ENCODE data around the gene SURF2.

Gene SURF2

GRCh38 chr9:133370685-133371084, 14.3 kb downstream of the SURF2 start:
- TF ChIP-seq RAD21 (IDR thresholded peaks at IDR 0.05; ENCODE audit: low read depth) (no peak), USF1 (IDR thresholded peaks at IDR 0.05) (no peak), MAX (IDR thresholded peaks at IDR 0.05) (no peak), TEAD4 (IDR thresholded peaks at IDR 0.05) (no peak), TAF1 (IDR thresholded peaks at IDR 0.05; ENCODE audit: low read depth) (no peak), CEBPB (IDR thresholded peaks at IDR 0.05) (no peak), REST (IDR thresholded peaks at IDR 0.05; ENCODE audit: low read depth) (no peak), NFIC (IDR thresholded peaks at IDR 0.05) (no peak), CREB1 (IDR thresholded peaks at IDR 0.05; ENCODE audit: low read depth) (no peak), TCF12 (IDR thresholded peaks at IDR 0.05; ENCODE audit: low read depth) (no peak), YY1 (IDR thresholded peaks at IDR 0.05; ENCODE audit: low read depth) (no peak), FOXM1 (IDR thresholded peaks at IDR 0.05; ENCODE audit: borderline replicate concordance, low read depth) (no peak), ZBTB7A (IDR thresholded peaks at IDR 0.05; ENCODE audit: low read depth) (no peak), EGR1 (IDR thresholded peaks at IDR 0.05) (no peak), EP300 (IDR thresholded peaks at IDR 0.05; ENCODE audit: borderline replicate concordance) (no peak)

- TF ChIP-seq TEAD4 (IDR thresholded peaks at IDR 0.05) = no peak
- TF ChIP-seq TCF12 (IDR thresholded peaks at IDR 0.05; ENCODE audit: low read depth) = no peak
- no peak for TF ChIP-seq RAD21 (IDR thresholded peaks at IDR 0.05; ENCODE audit: low read depth)
Observed at GRCh38 chr9:133371261-133371711, 14.9 kb downstream of the SURF2 start.

- no peak for TF ChIP-seq REST (IDR thresholded peaks at IDR 0.05; ENCODE audit: low read depth)
- TF ChIP-seq NFIC (IDR thresholded peaks at IDR 0.05) = no peak
- no peak for TF ChIP-seq EP300 (IDR thresholded peaks at IDR 0.05; ENCODE audit: borderline replicate concordance)
- TF ChIP-seq TAF1 (IDR thresholded peaks at IDR 0.05; ENCODE audit: low read depth) = no peak
- TF ChIP-seq FOXM1 (IDR thresholded peaks at IDR 0.05; ENCODE audit: borderline replicate concordance, low read depth) = no peak
- TF ChIP-seq TCF12 (IDR thresholded peaks at IDR 0.05; ENCODE audit: low read depth) = no peak
- TF ChIP-seq USF1 (IDR thresholded peaks at IDR 0.05) = no peak
- TF ChIP-seq CREB1 (IDR thresholded peaks at IDR 0.05; ENCODE audit: low read depth) = no peak
- TF ChIP-seq TEAD4 (IDR thresholded peaks at IDR 0.05) = no peak
- no peak for TF ChIP-seq ZBTB7A (IDR thresholded peaks at IDR 0.05; ENCODE audit: low read depth)
- TF ChIP-seq CEBPB (IDR thresholded peaks at IDR 0.05) = no peak
- TF ChIP-seq RAD21 (IDR thresholded peaks at IDR 0.05; ENCODE audit: low read depth) = no peak
- TF ChIP-seq MAX (IDR thresholded peaks at IDR 0.05) = no peak
- TF ChIP-seq EGR1 (IDR thresholded peaks at IDR 0.05) = no peak
- no peak for TF ChIP-seq YY1 (IDR thresholded peaks at IDR 0.05; ENCODE audit: low read depth)
Observed at GRCh38 chr9:133372144-133372543, 15.8 kb downstream of the SURF2 start.

GRCh38 chr9:133374612-133375115, 18.3 kb downstream of the SURF2 start:
- TF ChIP-seq TEAD4 (IDR thresholded peaks at IDR 0.05) = no peak
- TF ChIP-seq RAD21 (IDR thresholded peaks at IDR 0.05; ENCODE audit: low read depth) = no peak
- TF ChIP-seq YY1 (IDR thresholded peaks at IDR 0.05; ENCODE audit: low read depth) = no peak
- no peak for TF ChIP-seq REST (IDR thresholded peaks at IDR 0.05; ENCODE audit: low read depth)
- no peak for TF ChIP-seq CREB1 (IDR thresholded peaks at IDR 0.05; ENCODE audit: low read depth)
- TF ChIP-seq CEBPB (IDR thresholded peaks at IDR 0.05) = no peak
- no peak for TF ChIP-seq NFIC (IDR thresholded peaks at IDR 0.05)
- no peak for TF ChIP-seq EGR1 (IDR thresholded peaks at IDR 0.05)
- TF ChIP-seq FOXM1 (IDR thresholded peaks at IDR 0.05; ENCODE audit: borderline replicate concordance, low read depth) = no peak
- no peak for TF ChIP-seq TCF12 (IDR thresholded peaks at IDR 0.05; ENCODE audit: low read depth)
- no peak for TF ChIP-seq USF1 (IDR thresholded peaks at IDR 0.05)
- TF ChIP-seq EP300 (IDR thresholded peaks at IDR 0.05; ENCODE audit: borderline replicate concordance) = no peak

Measured in Ishikawa (cell line).